Measurements from ENCODE around the gene P2RX5.

P2RX5 gene

DNA sequence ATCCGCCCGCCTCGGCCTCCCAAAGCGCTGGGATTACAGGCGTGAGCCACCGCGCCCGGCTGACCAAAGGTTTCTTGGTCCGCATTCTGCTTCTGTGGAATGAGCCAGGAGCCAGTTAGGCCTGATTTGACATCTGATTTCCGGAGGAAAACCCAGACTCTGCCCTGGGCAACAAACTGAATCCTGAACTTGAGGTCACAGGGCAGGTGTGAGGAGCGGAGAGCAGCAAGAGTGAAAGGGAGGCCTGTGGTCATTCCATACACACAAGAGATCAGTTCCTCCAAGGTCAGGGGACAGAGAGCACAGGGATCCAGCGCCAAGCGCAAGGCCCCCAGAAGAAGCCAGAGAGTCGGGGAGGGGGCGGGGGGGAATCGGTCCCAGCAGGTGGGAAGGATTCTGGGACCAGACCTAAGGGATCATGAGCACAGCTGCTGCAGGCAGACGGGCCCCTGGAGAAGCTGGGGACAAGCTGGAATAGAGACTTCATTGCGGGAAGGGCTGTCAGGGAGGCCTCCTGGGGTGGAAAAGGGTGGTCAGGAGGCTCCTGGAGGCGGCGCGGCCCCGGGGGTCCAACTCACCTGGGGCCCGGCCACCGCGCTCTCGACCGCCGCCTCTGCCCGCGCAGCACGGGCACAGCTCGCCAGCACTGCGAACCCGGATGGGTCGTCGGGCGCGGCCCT, 60.3 kb downstream of the P2RX5 start:
- peak in 1 of 10 donors; percentile 59 for DNase-seq
- intact Hi-C loops (cut with DNase I) = loop anchor here (1.0 to 5.0 kb wide), 2 partner anchors 33 to 588 kb away; partner anchors contain the start of genes EMC6 and TAX1BP3

DNA sequence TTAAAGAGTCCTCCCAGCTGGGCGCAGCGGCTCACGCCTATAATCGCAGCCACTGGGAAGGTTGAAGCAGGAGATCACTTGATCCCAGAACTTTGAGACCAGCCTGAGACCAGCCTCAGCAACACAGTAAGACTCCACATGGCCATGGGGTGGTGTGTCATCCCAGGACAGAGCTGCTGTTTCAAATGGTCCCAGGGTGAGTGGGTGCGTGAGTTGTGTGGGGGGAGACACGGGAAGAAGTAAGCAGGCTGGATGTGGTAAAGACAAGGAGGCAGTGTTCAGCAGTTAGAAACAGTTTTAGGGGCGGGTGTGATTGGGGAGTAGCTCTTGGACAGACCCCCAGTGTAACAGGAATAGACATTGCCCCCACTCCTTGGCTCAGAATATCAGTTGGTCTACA, 63.7 kb downstream of the P2RX5 start:
- peak in 1 of 10 donors; percentile 25 for DNase-seq
- intact Hi-C loops (cut with DNase I) = no loop called here

DNA sequence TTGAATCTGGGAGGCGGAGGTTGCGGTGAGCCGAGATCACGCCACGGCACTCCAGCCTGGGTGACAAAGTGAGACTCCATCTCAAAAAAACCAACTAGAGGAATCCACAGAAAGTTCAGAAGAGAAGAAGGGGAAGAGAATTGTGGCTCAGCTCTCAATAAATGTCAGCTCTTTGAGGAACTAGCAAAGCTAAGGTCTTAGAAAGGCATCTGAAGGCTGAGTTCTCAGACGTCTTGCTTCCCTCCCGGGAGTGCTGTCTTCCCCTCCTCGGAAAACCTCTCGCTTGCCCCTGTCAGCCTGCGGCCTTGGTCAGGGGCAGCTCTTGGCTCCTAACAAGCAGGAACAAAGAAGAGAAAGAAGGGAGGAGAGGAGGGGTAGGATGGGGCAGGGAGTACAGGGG, 65.2 kb downstream of the P2RX5 start:
- intact Hi-C loops (cut with DNase I) = no loop called here

GRCh38 chr17:3627769-3628167, 68.2 kb downstream of the P2RX5 start:
- intact Hi-C loops (cut with DNase I) = no loop called here

More for the DNA sequence above, 65.2 kb downstream of the P2RX5 start:
- peak in 1 of 10 donors; percentile 26 for DNase-seq

DNA sequence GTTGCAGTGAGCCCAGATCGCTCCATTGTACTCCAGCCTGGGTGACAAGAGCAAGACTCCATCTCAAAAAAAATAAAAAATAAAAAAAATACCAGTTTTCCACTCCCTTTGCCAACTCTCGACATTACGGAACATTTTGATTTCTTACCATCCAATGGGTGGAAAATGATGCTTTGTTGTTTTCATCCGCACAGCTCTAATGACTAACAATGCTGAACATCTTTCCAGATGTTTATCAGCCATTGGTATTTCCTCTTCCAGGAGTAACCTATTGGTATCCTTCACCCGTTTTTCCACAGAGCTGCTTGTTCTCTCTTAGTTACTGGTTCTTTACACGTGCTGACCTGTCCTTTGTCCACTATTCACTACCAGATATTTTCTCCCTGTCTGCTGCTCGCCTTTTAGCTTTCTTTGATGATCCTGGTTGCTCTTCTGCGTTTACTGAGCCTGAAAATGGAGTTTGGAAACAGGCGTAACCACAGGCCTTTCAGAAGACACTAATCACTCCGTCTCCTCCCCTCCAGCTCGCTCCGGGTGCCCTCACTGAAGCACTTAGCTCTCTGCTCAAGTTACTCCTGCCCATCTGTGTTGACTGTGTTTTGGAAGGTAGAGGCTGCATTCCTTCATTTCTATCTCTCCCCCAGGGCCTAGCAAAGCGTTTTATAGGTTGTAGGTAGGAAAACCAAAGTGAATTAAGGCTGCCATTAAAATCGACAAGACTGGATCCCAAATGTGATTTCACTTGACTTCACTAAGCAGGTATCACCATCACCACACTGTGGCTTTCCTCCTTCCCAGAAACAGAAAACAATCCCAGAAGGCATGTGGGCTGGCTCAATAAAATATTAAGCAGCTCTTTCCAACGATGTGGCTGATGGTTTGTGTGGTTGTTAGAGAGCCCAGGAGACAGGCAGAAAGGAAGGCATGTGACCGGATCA, 68.9 kb downstream of the P2RX5 start:
- peak in 1 of 10 donors; percentile 3 for DNase-seq
- intact Hi-C loops (cut with DNase I) = no loop called here

More at GRCh38 chr17:3627769-3628167, 68.2 kb downstream of the P2RX5 start:
- DNase-seq = peak in 1 of 10 donors; percentile 70
